GM12878 (cell line): ENCODE data around the gene IL27RA. TPM values are rescaled to one million over a fixed set of nuclear protein-coding genes. Genes with fewer than 3 reads are reported as not detected.
A peak's percentile ranks its signal among the peaks of the same experiment; 100 is the strongest.

Source experiments
- ATF2 ChIP-seq: IDR thresholded peaks from 2 replicates; pipeline ENCODE4 v1.6.1; 2012; ENCODE audit warnings: low read length, inconsistent platforms
- CBX5 ChIP-seq: sonication (generic); IDR thresholded peaks from 2 replicates; pipeline ENCODE4 v1.6.1; 2016; ENCODE audit warnings: low read depth, moderate library complexity, mild to moderate bottlenecking, inconsistent platforms
- CREM ChIP-seq: IDR thresholded peaks from 2 replicates; pipeline ENCODE4 v1.6.1; 2014; ENCODE audit warnings: antibody characterized with exemption, low read depth
- EED ChIP-seq: sonication (generic); IDR thresholded peaks from 2 replicates; pipeline ENCODE4 v1.6.1; 2016; ENCODE audit warnings: antibody characterized with exemption, low read depth
- EGR1 ChIP-seq, 2 experiments: IDR thresholded peaks; 1 replicate in 1 of 2; 2 replicates in 1 of 2; pipeline ENCODE4 v1.6.1; 2011 to 2012; ENCODE audit warnings: low read depth in 2 of 2, low read length in 2 of 2, borderline replicate concordance in 1 of 2, mild to moderate bottlenecking in 1 of 2, moderate library complexity in 1 of 2
- IKZF1 ChIP-seq: fragments of 450-650 bp; conservative IDR thresholded peaks from 2 replicates; pipeline ENCODE4 v1.6.1; 2017; ENCODE audit warnings: antibody characterized with exemption, mild to moderate bottlenecking
- MAX ChIP-seq: IDR thresholded peaks from 2 replicates; pipeline ENCODE4 v1.6.1; 2012; ENCODE audit warnings: low read depth, low read length, improper control_type of control experiment
- MEF2B ChIP-seq: fragments of 450-650 bp; IDR thresholded peaks from 2 replicates; pipeline ENCODE4 v1.6.1; 2018; ENCODE audit warnings: mild to moderate bottlenecking, moderate library complexity; ENCODE audit not compliant: partially characterized antibody, poor library complexity, severe bottlenecking
- MXI1 ChIP-seq: fragments of 150-350 bp; IDR thresholded peaks from 2 replicates; pipeline ENCODE4 v1.6.1; 2011; ENCODE audit warnings: low read depth, mild to moderate bottlenecking, inconsistent platforms, low read length, improper control_type of control experiment
- MYC ChIP-seq: IDR thresholded peaks from 2 replicates; pipeline ENCODE4 v1.6.1; 2011; ENCODE audit warnings: mild to moderate bottlenecking, low read length, moderate library complexity, inconsistent platforms; ENCODE audit not compliant: insufficient read depth, insufficient replicate concordance, insufficient read length, severe bottlenecking
- NFYA ChIP-seq: IDR thresholded peaks from 2 replicates; pipeline ENCODE4 v1.6.1; 2011; ENCODE audit warnings: low read depth, mild to moderate bottlenecking, low read length, improper control_type of control experiment, borderline replicate concordance
- NRF1 ChIP-seq: conservative IDR thresholded peaks from 2 replicates; pipeline ENCODE4 v1.6.1; 2011; ENCODE audit warnings: mild to moderate bottlenecking, low read depth, low read length, improper control_type of control experiment
- PRDM15 ChIP-seq: fragments of 450-650 bp; formaldehyde crosslinking; IDR thresholded peaks from 2 replicates; pipeline ENCODE4 v1.4.0; 2020; ENCODE audit warnings: mild to moderate bottlenecking, moderate library complexity
- RB1 ChIP-seq: fragments of 450-650 bp; formaldehyde crosslinking; IDR thresholded peaks from 2 replicates; pipeline ENCODE4 v1.6.1; 2017; ENCODE audit warnings: mild to moderate bottlenecking, borderline replicate concordance
- RELA ChIP-seq: fragments of 450-650 bp; IDR thresholded peaks from 2 replicates; pipeline ENCODE4 v1.8.0; 2014; ENCODE audit warnings: borderline replicate concordance; ENCODE audit not compliant: partially characterized antibody
- SREBF2 ChIP-seq: IDR thresholded peaks from 2 replicates; pipeline ENCODE4 v1.6.1; 2012; ENCODE audit warnings: mild to moderate bottlenecking, low read length
- SRF ChIP-seq, 2 experiments: IDR thresholded peaks; 2 replicates each; pipeline ENCODE4 v1.6.1; 2011; ENCODE audit warnings: low read depth in 2 of 2, low read length in 2 of 2, mild to moderate bottlenecking in 1 of 2, moderate library complexity in 1 of 2
- SUPT20H ChIP-seq: IDR thresholded peaks from 2 replicates; pipeline ENCODE4 v1.6.1; 2011; ENCODE audit warnings: low read depth, mild to moderate bottlenecking, low read length, moderate library complexity, borderline replicate concordance; ENCODE audit not compliant: control insufficient read depth
- WRNIP1 ChIP-seq: IDR thresholded peaks from 2 replicates; pipeline ENCODE4 v1.6.1; 2011; ENCODE audit warnings: low read depth, low read length, improper control_type of control experiment, borderline replicate concordance
- polyA plus RNA-seq, 11 experiments: library from polyadenylated mRNA; depleted of rRNA in 4 of 11; unstranded in 6 of 11; stranded (reverse) in 5 of 11; fragments of >200 nt; fragmentation: Nextera tagmentation in 4 of 11; fragmentation: Illumina TruSeq in 1 of 11; extraction: Ambion mirVana in 4 of 11; extraction: Trizol in 1 of 11; gene quantifications; 1 replicate in 1 of 11; 2 replicates in 10 of 11; pipeline versions ENCODE4 v1.2.1 to v1.2.3, GENCODE V29; 2011 to 2016; ENCODE audit warnings: inconsistent platforms in 2 of 11, missing spikeins in 2 of 11, low read depth in 1 of 11
- total RNA-seq, 4 experiments: library from RNA; depleted of rRNA in 3 of 4; stranded (reverse); fragments of >200 nt in 3 of 4; fragmentation: Illumina TruSeq in 1 of 4; extraction: Trizol in 1 of 4; gene quantifications; 2 replicates each; pipeline versions ENCODE4 v1.2.1 to v1.2.3, GENCODE V29; 2013 to 2021
- TF ChIP-seq, protein P1 (sequence below): fragments of 150-350 bp; IDR thresholded peaks from 2 replicates; pipeline ENCODE4 v1.6.1; 2014; ENCODE audit warnings: mild to moderate bottlenecking, low read depth, low read length
- TF ChIP-seq, protein P2 (sequence below): fragments of 450-650 bp; IDR thresholded peaks from 2 replicates; pipeline ENCODE4 v1.6.1; 2016; ENCODE audit warnings: mild to moderate bottlenecking

IL27RA gene
- total and polyA plus RNA-seq, 10 of the 15 experiments (the other 5 are each of a cell fraction or from before 2014, with no cell fraction given) = 8.4 to 63.5 (median 41.2) TPM

- TF ChIP-seq, protein P1, sequence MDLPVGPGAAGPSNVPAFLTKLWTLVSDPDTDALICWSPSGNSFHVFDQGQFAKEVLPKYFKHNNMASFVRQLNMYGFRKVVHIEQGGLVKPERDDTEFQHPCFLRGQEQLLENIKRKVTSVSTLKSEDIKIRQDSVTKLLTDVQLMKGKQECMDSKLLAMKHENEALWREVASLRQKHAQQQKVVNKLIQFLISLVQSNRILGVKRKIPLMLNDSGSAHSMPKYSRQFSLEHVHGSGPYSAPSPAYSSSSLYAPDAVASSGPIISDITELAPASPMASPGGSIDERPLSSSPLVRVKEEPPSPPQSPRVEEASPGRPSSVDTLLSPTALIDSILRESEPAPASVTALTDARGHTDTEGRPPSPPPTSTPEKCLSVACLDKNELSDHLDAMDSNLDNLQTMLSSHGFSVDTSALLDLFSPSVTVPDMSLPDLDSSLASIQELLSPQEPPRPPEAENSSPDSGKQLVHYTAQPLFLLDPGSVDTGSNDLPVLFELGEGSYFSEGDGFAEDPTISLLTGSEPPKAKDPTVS = no peak
- TF ChIP-seq MAX (0 out of 2 replicates have a peak, but pooled peaks have one; percentile 19), SRF (IDR thresholded peaks at IDR 0.05; ENCODE audit: low read depth in 2 of 2, low read length in 2 of 2) (no peak), ATF2 (peak; percentile 99), SREBF2 (no peak), NFYA (no peak), EED (peak; percentile 55), MYC (peak; percentile 18), RELA (peak; percentile 21), CBX5 (no peak), SUPT20H (no peak), MXI1 (no peak), NRF1 (no peak), EGR1 (IDR thresholded peaks at IDR 0.05; ENCODE audit: borderline replicate concordance in 1 of 2, low read depth in 2 of 2, low read length in 2 of 2) (no peak), PRDM15 (CRISPR knock-in tag) (peak; percentile 83; the same call in 1 of the 2 replicates), RB1 (no peak), IKZF1 (peak; percentile 98), MEF2B (no peak), CREM (peak; percentile 99), WRNIP1 (no peak)
- TF ChIP-seq, protein P2, sequence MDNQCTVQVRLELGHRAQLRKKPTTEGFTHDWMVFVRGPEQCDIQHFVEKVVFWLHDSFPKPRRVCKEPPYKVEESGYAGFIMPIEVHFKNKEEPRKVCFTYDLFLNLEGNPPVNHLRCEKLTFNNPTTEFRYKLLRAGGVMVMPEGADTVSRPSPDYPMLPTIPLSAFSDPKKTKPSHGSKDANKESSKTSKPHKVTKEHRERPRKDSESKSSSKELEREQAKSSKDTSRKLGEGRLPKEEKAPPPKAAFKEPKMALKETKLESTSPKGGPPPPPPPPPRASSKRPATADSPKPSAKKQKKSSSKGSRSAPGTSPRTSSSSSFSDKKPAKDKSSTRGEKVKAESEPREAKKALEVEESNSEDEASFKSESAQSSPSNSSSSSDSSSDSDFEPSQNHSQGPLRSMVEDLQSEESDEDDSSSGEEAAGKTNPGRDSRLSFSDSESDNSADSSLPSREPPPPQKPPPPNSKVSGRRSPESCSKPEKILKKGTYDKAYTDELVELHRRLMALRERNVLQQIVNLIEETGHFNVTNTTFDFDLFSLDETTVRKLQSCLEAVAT = peak; percentile 84; the same call in 1 of the 2 replicates
These were observed 24.6 kb upstream of the IL27RA start (continued) for GRCh38 chr19:14006766-14007562.
